CD4-positive, alpha-beta T cell treated with Interleukin-4 for 1 hour (primary cell): Measurements from ENCODE around the gene LRRIQ1.
"Not testable (repeated sequence)": the region's sequence is repeated elsewhere in the genome, so short reads cannot be mapped to it uniquely, and the experiment has no call there.

Experiments
- DNase-seq, 2 donors: peaks; one replicate each; pipeline ENCODE4 v3.0.0-alpha.2; 2020 to 2022

Gene LRRIQ1

DNA sequence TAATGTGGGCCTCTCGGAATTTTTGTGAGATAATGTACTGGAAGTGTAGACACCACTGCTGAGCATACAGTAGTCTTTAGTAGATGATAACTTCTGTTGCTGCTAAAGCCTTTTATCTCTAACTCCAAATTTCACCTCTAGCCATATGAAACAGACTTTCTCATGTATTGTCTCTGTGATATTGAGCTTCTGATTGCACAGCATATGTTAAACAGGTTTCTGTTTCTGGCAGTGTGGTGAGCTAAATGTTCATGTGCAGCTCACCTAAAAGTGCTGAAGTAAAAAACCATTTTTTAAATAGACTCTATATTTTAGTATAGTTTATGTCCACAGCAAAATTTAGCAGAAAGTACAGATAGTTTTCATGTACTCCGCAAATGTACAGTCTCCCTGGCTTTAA, 154.6 kb downstream of the LRRIQ1 start:
- no peak for DNase-seq

DNA sequence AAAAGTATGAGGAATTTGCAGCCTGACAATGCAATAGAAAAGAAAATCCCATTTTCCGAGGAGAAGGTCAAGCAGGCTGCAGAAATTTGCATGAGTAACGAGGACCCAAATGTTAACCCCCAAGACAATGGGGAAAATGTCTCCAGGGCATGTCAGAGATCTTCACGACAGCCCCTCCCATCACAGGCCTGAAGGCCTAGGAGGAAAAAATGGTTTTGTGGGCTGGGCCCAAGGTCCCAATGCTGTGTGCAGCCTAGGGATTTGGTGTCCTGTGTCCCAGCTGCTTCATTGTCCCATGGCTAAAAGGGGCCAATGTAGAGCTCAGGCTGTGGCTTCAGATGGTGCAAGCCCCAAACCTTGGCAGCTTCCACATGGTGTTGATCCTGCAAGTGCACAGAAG, 167.7 kb downstream of the LRRIQ1 start:
- DNase-seq = not testable (repeated sequence)

DNA sequence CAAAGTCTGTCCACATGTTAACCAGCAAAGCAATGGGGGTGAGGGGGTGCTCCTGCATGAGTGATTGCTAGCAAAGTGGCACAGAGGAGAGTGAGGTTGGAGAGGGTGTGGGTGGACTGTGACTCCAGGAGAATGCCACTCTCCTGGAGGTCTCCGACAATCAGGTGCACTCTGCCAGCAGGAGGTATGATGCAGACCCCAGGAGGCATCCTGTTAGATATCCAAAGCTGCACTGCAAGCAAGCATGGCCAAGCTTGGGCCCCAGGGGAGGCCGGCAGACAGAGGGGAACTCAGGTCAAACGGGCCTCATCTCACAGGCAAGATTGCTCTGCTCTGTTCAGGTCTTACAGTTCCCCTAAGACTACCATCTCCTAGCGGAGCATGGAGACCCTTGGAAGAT, 170.4 kb downstream of the LRRIQ1 start:
- DNase-seq = no peak

DNA sequence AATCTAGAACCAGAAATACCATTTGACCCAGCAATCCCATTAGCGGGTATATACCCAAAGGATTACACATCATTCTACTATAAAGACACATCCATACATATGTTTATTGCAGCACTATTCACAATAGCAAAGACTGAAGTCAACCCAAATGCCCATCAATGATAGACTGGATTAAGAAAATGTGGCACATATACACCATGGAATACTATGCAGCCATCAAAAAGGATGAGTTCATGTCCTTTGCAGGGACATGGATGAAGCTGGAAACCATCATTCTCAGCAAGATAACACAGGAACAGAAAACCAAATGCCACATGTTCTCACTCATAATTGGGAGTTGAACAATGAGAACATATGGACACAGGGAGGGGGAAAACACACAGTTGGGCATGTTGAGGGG, 188.2 kb downstream of the LRRIQ1 start:
- DNase-seq = not testable (repeated sequence)

DNA sequence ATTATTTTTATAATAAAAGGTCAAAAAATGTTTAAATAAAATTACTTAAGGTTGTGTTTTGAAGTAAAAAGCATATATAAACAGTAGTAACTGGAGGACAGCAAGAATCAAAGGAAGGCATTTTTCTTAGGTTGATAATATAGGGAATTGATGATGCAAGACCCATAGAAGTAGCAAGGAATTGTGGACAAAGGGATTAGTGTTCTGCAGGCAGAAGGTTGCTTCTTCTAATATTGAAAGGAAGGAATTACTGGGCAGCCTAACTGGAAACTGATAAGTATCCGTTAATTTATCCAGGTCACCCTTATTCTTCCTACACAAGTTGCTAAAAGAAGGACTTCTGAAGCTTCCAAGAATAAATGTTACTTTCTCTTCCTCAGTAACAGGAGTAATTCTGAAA, 189.3 kb downstream of the LRRIQ1 start:
- no peak for DNase-seq

DNA sequence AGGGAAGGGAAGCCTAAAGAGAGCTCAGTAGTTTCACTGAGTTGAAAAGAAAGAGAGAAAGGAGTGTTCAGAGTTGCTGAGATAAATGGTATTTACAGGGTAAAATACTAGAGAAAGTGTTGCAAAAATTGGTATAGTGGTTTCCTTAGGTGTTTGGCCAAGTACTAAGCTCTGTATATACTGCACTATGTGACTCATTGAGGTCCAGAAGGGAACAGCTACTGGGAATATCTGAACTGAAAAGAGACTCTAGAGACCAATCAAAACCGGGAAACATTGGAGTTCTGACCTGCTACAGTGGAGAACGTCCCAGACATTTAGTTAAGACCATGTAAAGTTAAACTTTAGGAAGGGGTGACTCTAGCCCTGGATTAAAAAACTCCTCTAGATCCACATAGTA, 201.2 kb downstream of the LRRIQ1 start:
- no peak for DNase-seq

DNA sequence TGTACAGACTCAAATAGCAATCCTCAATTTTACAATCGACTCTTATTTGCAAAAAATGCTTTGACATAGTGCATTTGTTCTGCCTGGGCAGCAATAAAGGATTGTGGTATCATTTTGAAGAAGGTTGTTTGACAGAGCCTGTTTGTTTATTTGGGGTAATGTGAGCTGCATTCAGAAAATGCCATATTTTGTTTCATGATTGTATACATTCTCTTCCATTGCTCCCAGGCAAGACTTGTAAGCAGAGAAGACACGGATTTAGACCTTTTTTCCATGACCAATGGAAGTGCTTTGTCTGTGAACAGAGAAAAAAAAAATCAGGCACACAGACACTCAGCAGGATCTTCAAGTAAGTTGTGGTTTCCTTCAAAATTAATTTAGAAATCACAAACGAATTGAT, 208.4 kb downstream of the LRRIQ1 start:
- no peak for DNase-seq

DNA sequence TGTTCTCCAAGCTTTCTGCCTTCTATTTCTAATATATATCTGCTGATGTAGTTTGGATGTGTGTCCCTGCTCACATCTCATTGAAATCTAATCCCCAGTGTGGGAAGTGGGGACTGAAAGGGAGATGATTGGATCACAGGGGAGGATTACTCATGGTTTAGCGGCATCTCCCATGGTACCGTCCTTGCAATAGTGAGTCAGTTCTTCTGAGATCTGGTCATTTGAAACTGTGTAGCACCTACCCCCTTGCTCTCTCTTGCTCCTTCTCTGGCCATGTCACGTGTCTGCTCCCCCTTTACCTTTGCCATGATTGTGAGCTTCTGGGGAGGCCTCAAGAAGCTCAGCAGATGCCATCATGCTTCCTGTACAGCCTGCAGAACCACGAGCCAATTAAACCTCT, 217.7 kb downstream of the LRRIQ1 start:
- DNase-seq = no peak

DNA sequence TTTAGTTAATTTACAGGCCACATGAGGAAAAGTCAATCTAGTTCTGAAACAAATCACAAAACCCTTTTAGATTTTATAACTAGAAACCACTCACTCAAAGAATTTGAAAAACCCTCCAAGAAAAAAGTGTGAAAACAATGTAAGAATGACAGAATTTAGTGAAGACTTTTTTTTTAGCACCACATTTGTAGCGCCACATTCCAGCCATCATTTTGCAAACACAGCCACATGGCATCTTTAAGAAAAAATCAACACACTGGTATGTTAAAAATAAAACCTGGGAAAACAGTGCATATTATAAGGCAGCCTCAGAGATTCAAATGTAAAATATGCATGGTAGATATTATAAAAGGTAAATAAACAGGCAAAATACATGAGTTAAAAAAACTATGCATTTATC, 221.5 kb downstream of the LRRIQ1 start:
- no peak for DNase-seq

DNA sequence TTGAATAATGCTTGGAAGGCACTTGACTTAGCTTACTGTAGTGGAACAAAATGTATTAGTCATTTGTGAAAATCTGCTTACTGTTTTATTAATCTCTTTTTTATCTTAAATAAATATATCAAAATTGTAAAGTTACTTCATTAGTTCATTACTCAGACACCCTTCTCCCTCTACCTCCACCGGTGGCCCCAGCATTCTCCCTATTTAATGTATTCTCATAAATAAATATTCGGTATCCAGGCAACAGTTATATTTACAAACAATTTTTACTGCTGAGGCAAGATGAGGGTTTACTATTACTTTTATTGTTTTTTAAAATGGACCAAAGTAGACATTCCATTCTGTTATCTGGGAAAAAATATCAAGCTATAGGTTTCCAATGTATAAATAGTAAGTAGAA, 224.3 kb downstream of the LRRIQ1 start:
- no peak for DNase-seq

DNA sequence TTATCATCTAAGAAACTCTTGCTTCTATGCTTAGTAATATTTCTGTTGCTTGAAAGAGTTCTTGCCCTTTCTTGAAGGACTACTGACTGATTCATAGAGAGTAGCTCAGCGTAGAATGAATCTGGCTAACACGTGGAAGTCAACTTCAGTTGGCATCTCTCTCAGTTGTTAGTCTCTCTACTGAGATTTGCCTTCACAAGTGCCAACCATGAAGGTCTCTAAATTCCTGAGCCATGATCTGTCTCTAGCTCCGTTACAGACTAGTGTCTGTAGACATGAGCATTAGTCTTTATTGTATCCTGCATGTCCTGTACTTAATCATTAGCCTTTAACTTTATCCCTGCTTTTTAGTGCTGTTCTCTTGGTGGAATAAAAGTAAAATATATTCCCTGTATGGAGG, 224.7 kb downstream of the LRRIQ1 start:
- DNase-seq = no peak

DNA sequence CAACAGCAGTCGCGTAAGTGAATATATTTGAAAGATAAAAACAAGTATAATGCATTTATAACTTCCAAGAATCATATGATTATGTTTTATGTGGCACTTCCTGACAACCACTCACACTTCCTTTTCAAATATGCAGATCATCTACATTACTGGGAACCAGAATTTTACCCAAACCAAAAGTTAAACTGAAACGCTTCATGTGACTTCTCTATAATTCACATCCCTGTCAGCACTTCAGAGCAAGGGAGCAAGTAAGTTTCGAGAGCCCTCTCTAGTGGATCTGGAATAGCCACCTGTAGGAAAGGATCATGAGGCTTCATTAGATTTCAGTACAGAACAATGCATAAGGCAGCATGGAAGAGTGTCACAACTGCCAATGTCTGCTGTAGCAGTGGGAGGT, 230.2 kb downstream of the LRRIQ1 start:
- no peak for DNase-seq

DNA sequence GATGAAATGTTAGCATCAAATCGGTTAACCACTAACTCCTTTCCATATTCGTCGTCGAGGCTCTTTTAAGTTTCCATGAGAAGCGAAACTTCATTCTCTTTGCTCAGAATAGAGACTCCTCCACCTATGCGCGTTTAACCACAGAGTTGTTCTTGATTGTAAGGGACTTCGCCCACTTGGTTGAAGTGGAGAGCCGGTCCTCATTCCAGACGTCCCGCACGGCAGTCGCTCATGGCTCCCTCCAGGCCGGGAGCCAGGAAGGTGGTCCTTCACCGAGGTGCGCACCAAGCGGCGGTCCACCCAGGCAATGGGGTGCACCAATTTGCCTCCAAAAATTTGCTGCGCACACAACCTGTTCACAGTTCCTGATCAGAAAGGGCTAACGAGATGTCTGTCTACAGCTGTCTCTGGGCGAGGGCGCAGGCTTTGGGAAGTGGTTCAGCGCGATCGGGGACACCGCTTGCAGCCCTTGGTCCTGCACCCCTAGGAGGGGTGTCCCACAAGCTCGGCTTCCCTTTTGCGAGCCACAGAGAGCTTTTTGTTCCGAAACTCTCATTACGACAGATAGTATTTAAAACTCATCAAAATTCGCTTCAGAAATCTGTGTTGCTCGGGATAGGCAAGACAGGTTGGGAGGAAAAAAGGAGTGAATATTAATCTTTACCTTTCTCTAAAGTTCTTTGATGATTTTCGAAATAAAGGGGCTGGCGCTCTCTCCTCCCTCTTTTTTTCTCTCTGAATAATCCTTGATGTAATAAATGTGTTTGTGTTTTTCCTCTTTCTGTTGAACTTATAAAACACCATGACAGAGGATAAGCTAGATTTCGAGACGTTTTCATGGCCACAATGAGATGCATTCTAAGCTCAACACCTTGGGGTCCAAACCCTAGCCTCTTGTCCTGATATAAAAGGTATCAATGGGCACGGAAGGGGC, 237.5 kb downstream of the LRRIQ1 start:
- DNase-seq = no peak

DNA sequence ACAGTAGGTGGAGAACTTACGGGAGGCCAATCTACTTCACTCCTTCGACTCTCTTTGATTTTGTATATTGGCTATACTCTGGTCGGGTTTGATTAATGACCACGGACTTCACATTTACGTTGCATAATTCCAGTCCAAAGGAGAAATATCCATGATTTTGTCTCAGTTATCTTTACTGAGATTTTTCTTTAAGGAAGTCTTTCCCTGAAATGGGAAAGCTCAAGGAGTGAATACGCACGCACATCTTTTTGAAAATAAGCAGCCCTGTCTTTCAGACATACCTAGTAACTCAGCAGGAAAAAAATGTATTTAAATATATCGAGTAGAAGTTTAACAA, 238.1 kb downstream of the LRRIQ1 start:
- DNase-seq = no peak

DNA sequence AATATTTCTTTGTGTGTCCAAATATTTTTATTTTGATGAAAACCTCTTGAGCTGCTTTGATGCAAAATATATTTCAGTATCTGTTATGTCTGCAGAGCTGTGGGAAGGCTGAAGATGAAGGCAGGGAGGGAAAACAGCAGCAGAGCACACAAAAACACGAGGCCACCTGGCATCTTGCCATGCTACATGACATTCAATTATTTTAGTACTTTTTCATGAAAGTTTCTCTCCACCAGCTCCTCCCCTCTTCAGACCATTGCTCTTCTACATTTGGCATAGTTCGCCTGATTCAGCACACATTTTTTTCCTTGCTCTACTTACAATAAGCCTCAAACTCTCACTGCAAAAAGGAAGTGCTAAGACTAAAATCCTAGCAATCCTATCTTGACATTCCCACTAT, 239.2 kb downstream of the LRRIQ1 start:
- no peak for DNase-seq

DNA sequence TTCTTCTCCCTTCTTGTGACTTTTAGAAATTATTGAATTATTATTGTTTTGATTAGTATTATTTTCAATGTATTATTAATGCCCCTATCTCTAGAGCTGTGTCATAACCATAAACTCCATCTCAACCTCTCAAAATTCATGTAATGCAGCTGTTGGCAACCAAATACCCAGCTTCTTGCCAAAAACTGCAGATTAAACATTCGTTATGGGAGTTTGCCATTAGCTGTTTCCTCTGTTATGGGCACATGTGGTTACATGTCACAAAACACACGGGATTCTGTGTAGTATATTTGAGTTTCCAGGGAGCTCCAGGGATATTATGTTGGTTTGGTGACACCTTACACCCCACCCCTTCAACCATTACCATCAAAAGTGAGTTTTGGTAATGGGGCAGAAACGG, 241.0 kb downstream of the LRRIQ1 start:
- no peak for DNase-seq

DNA sequence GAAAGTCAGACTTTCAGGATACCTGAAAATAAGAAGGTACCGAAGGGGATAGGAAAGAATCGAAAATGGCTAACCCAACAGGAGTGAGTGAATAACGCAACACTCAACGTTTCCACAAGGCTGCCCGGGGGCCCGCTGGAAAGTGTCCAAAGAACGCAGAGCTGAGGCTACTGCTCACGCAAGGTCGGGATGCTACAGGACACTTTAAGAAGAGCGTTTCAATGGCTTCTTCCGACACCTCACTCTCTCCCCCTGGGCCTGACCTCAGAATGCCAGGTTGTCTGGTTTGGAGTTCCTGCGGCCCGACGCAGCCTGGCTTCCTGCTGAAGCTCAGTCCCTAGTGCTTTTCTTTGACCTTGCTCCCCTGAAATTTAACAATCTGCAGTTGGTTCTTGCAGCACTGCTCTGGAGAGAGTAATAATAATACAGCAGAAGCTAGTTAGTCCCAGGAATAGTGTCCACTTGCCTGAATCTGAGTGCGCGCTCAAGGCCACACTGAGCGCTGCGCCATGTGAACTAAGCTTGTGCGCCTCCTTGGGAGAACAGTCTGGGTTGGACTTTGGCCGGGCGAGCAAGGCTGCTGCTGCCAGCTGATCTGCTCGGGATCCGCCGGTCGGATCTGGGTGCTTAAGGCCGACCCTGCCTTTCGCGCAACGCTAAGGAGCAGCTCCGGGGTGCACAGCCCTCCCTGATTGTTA, 241.9 kb downstream of the LRRIQ1 start:
- no peak for DNase-seq

DNA sequence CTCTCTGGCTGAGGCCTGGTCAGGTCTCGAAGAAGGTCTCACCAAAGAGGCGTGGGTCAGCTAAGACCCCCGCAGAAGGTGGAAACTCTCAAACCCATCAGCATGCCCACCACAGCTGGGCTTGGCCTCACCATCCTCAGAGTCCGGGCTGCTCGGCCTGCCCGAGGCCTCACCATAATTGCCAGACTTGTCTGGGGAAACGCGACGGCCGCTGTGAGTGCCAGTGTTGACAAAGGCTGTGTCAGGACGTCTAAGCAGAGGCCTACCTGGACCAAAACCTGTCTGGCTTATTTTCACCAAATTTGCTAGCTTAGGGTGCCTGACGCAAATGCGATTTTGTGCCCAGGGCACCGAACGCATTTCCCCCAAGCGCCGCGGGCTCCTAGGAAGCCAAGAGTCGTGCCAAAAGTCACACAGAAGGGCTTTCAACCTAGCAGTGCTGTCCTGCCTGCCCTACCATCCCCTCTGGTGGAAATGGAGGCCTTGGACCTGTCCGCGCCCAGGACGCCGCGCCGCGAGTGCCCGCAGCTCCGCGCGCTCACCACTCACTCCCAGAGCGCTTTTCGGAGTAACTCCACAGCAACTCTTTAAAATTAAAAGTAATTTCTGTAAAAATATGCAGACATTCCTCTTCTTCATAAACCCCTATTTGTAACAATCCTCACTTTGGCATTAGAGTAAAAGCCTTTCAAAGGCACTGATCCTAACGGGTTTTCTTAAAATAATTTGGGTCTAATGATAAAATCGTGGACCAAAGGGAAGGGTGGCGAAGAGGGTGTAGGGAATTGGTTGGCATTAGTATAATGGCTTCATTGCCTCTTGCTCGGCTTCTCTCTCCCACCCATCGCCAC, 242.7 kb downstream of the LRRIQ1 start:
- no peak for DNase-seq

DNA sequence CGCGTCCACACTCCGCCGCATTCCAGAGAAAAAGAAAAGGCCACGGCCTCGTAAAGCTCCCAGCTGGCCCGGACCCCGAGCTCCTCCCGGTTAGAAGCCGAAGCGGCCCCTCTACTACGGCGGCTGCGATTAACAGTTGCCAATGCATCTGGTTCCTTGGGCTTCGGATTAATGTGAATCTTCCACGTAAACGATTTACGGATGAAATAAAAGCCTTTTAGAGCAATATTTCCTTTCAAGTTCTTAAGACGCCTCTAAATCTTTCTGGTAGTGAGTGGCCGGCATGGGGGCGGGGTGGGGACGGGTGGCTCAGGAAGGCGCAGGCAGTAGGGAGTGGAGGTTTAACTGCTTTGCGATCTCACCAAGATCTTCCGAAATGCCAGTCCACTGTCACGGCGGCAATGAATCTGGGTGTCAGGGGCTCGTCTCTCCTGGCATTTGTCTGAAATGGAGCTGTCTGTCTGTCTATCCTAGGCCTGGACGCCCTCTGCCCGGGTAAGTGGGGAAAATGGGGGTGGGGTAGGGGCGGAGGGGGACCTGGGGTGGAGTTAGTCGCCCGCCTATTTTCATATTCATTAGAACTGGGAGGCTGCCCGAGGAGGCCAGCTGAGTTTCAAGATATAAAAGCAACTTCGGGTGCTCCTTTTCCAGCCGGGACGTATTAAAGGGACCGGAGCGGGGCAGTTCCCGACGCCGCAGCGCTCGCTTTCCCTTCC, 243.5 kb downstream of the LRRIQ1 start:
- no peak for DNase-seq

DNA sequence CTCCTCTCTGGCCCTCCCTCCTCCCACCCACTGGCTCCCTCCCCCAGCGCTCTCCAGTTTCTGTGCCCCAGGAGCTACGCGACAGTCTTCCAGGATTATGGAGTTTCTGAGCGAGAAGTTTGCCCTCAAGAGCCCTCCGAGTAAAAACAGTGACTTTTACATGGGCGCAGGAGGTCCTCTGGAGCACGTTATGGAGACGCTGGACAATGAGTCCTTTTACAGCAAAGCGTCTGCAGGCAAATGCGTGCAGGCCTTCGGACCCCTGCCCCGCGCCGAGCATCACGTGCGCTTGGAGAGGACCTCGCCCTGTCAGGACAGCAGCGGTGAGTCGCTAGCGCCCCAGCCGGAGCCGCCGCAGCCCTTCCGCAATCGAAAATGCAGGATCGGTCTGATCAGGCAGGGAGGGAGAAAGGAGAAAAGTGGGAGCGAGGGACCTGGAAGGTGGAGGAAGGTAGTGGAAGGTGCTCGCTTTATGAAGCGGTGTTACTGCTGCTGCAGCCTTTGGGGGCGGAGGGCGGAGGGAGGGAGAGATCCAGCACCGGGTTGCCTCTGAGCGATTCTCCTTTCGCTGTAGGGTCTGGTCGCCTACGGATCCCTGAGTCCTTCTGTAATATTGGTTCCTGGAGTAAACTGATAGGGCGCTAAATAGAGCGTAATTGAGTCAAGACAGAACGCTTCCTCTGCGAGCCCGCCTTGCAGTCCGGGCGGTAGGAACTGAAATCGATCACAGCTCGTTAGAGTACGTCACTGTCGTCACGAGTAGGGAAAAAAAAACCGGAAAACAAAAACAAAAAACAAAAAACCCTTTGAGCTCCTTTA, 244.2 kb downstream of the LRRIQ1 start, which contains the start of gene ALX1:
Gene ALX1 (plus strand): TSS at position 56 of the 819 bp plus-strand sequence. CDS start 42 bp downstream, at position 98.
- no peak for DNase-seq

DNA sequence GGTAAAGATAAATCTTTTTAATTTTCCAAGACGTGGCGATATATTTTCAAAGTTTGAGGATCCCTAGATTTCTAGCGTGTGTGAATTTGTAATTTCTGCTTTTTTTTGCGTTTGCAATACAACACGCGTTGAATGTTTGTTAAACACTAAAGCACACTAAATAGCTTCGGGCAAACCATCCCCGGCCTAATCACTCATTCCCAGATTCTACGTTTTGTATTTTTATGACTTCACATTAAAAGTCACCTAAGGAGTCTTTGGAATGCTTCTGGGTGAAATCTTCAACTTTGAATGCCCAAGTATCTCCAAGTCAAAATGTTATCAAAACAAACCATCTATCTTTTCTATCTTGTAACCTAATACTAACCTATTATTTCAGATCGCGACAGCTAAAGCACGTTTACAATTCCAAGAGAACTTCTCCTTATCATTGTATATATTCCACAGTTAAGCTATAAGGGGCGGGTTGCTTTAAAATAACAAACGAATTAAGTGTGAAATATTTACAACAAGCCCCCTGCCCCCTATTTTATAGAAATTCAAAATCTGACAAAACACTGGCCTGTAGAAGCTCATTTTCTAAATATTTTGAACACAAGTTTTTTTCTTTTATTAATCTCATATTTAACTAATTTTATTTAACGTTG, 245.0 kb downstream of the LRRIQ1 start:
- DNase-seq = no peak
